Measurements from ENCODE around the gene MPL.
"Not testable (repeated sequence)": the region's sequence is repeated elsewhere in the genome, so short reads cannot be mapped to it uniquely, and the experiment has no call there.

The MPL gene

GRCh38 chr1:43382027-43382779, 44.6 kb downstream of the MPL start:
- no peak for DNase-seq

DNA sequence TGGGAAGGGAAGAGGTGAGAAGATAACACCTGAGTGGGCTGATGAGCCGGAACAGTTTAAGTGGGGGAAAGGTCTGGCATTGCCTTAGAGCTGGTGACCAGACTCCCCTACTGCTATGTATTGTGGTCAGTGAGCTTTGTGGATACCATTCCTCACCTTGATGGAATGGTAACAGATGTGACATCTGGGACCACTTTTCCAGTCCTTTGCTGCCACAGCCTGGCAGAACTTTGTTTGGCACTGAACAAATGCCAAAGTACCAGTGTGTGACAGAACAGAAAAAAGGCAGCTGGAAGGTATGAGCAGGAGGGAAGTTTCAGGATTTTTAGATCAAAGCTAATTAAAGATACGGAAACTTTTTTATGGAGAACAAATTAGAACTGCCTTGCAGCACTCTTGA, 45.8 kb downstream of the MPL start:
- DNase-seq: no peak

DNA sequence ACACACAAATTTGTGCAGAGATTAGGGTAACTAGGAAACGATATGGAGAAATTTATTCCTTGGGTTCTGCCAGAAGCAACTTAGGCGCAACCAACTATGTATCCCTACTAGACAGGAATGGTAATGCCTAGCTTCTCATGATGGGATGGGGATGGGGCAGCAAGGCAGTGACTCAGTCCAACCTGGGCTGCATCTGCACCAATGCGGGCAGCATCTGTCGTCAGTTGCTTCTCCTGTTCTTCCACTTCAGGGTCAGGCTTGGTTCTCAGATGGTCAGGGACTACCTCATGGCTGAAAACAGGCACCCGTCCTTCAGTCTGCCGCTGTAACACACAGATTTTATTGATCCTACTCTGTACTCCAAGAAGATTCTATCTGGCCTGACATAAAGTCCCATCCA, 49.1 kb downstream of the MPL start:
- DNase-seq: no peak

- no peak for DNase-seq
These were observed 50.5 kb downstream of the MPL start for GRCh38 chr1:43387976-43388599.

GRCh38 chr1:43388613-43389012, 51.0 kb downstream of the MPL start:
- DNase-seq: no peak

DNA sequence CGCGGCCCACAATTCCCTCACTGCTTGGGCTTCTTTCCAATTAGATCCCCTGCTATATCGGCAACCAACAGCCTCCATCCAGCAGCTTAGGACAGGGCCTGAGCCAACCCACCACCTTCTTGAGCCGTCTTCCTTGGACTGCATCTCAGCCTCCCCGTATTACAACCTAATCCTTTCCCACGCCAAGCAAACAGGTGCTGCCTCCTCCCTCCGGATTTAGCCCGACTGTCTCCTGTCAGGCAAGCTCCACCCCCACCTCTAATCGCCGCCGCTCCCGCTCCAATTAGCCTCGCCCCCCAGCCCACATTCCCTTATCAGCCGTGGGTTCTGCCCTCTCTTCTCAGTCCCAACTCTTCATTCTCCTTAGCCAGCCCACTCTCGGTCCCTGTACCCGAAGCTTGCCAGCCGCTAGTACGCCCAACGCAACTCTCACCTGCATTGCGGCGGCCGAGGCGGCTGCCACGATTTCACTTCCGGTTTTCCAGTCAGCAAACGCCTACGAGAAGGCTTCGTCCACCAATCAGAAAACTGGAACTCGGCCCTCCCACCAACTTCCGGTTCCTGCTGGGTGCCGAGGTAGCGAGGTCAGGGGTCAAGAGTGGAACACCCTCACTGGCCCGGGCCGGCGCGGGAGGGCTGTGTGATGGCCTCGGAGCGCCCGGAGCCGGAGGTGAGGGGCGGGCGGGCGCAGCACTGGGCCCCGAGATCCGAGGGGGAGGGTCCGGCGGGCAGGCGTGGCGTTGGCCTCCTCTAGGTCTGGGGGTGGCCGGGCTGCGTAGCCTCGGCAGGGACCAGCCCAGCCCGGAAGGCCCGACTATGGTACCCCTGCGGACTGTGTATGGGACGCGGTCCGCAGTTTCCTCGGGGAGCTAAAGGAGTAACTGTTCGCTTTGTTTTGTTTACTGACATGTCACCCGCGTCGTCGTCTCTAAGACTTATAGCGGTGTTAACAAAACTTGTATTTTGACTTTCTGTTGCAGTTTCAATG, 52.0 kb downstream of the MPL start, which contains the start of the genes MED8 and SZT2:
MED8 (minus strand) TSS at position 475 of the 988 bp plus-strand sequence; CDS start at position 439, 36 bp downstream.
SZT2 (plus strand) TSS at position 574 of the 988 bp plus-strand sequence; CDS start at position 644, 70 bp downstream.
- peak; percentile 99 for DNase-seq

DNA sequence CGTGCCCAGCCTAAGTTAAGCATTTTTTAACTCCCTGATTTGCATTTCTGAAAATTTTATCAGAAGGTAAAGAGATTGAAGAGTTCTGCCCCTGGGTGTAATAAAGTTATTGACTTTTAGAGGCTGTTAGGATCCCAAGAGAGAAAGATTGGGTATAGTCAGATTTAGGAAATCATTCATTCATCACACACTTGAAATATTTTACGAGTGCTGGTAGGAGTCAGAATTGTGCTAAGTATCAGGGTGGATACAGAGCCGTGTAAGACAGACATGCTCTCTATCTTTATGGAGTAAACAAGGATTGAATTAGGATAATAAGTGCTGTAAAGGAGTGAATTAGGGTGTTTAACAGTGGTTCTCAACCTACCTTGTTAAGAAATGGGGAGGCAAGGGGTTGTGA, 55.1 kb downstream of the MPL start:
- DNase-seq: no peak

DNA sequence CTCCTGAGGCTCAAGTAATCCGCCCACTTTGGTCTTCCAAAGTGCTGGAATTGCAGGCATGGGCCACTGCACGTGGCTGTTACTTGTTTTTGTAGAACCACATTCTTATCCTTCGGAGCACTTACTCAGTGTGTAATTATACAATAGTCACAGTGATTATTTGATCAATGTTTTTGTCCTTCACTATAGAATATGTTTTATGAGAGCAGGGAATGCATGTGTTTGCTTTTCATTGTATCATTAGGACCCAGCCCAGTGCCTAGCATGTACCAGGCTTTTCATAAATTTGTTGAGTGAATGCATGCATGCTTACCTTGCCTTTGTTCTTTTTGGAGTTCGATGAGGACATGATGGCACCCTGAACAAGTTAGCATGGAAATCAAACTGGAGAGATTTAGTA, 57.9 kb downstream of the MPL start:
- DNase-seq: no peak

DNA sequence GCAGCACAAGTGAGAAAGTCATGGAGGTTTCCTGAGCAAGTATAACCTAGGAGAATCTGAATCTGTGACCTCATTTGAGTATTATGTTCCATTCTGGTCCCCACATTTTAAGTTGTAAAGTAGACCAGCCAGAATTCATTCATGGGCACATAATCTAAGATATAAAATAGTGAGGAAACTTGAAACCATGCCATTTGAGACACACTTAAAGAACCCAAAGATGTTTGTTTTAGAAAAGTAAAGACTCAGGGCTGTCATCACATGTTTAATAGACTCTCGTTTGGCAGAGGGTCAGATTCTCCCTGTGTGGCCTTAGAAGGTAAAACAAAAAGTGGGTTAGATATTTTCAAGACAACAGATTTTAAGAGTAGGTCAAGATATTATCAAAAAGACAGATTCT, 58.4 kb downstream of the MPL start:
- DNase-seq: no peak

- DNase-seq: no peak
These were observed 60.6 kb downstream of the MPL start for GRCh38 chr1:43398227-43398626.

- DNase-seq: not testable (repeated sequence)
These were observed 62.8 kb downstream of the MPL start for GRCh38 chr1:43400441-43400840.

DNA sequence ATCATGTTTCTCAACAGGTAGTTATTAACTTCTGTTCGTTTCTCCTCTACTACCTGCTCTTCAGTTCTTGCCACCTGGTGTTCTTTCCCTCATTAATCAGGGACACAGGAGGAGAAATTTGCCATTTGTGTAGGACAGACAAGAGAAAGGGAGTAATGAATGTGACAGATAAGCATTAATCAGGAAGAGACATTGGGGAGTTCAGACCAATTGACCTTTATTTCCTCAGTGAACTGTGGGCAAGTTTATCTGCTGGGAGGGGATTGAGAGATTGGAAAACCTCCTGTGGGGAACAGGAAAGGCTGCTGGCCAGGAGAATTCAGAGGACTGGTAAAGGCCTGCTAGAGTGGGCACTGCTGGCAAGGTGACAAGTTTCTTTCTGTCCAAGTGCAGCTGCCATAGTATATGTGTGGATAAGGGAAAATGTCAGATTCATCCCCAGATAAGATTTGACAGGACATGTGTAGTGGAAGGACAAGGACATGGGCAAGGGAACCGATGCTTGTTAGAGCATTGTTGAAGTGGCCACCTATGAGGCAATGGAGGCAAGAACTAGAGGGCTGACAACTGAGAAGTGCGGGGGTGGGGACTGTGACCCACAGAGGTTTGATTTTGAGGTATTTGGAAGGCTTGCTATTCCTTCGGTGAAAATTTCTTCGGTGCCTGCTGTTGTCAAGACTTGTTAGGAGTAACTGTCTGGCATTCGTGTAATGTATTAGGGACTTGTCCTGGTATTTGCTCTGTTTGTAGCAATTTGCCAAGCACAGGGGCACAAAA, 64.7 kb downstream of the MPL start:
- DNase-seq: no peak

Measured in NCI-H774 (cell line).